Upper lobe of left lung (tissue), 4 donors: ENCODE measurements around the gene DAPK2.

Experiments used
- EP300 ChIP-seq, 4 donors: sonication (generic); formaldehyde crosslinking; IDR thresholded peaks; one replicate each; pipeline ENCODE4 v1.5.1; 2017; ENCODE audit warnings: antibody characterized with exemption in 4 of 4, control low read depth in 2 of 4
- POLR2A ChIP-seq, 4 donors: fragments of 450-650 bp; IDR thresholded peaks; one replicate each; pipeline ENCODE4 v1.5.1; 2016 to 2017; ENCODE audit warnings: antibody characterized with exemption in 4 of 4, mild to moderate bottlenecking in 2 of 4
- POLR2AphosphoS5 ChIP-seq, 2 donors: sonication (generic); formaldehyde crosslinking; IDR thresholded peaks; one replicate each; pipeline ENCODE4 v1.5.1; 2017; ENCODE audit warnings: antibody characterized with exemption in 2 of 2
- TF ChIP-seq, protein P1 (sequence below), 6 experiments: fragments of 450-650 bp in 4 of 6; fragments of 200-600 bp in 2 of 6; sonication (generic) in 2 of 6; IDR thresholded peaks; one replicate each; pipeline ENCODE4 v1.5.1; 2016 to 2019; ENCODE audit warnings: antibody characterized with exemption in 6 of 6

DNA sequence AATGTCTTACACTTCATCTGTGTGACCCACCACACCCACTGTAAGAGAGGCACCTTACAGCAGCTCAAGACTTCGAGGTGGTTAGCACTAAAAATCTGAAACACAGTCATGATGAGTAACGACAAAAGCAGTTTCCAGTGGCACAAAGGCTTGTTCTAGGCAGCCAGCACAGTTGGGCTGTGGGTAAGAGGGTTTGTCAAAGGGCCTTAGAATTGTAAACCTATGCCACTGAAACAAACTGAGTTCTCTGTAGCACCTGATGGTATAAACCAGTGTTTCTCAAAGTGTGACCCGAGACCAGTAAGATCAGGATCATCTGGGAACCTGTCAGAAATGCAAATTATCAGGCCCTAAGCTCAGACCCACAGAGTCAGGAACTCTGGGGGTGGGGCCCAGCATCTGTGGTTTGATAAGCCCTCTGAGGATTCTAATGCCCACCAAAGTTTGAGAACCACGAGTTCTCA lies 36.5 kb downstream of the DAPK2 start:
- TF ChIP-seq, protein P1, sequence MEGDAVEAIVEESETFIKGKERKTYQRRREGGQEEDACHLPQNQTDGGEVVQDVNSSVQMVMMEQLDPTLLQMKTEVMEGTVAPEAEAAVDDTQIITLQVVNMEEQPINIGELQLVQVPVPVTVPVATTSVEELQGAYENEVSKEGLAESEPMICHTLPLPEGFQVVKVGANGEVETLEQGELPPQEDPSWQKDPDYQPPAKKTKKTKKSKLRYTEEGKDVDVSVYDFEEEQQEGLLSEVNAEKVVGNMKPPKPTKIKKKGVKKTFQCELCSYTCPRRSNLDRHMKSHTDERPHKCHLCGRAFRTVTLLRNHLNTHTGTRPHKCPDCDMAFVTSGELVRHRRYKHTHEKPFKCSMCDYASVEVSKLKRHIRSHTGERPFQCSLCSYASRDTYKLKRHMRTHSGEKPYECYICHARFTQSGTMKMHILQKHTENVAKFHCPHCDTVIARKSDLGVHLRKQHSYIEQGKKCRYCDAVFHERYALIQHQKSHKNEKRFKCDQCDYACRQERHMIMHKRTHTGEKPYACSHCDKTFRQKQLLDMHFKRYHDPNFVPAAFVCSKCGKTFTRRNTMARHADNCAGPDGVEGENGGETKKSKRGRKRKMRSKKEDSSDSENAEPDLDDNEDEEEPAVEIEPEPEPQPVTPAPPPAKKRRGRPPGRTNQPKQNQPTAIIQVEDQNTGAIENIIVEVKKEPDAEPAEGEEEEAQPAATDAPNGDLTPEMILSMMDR (IDR thresholded peaks at IDR 0.05): no peak
- TF ChIP-seq POLR2AphosphoS5 (IDR thresholded peaks at IDR 0.05) (no peak), POLR2A (IDR thresholded peaks at IDR 0.05) (no peak), EP300 (IDR thresholded peaks at IDR 0.05) (no peak)
